ACHN (cell line): ENCODE results near the gene FAAP20.

Source experiments
- DNase-seq: peaks from one replicate; pipeline ENCODE4 v3.0.0-alpha.2; 2015
- in situ Hi-C: cut with HindIII; loops from 2 replicates; pipeline ENCODE4 v1.10.0; 2017; ENCODE audit warnings: low sequenced_read_pairs, low pct_ligation_motif_present, low pct_unique_long_range_greater_than_20kb

Gene FAAP20

GRCh38 chr1:2214541-2215241 is 20.1 kb upstream of the FAAP20 start:
- in situ Hi-C loops = loop anchor here (25.0 kb wide), 1 partner anchor 173 kb away; the partner anchor contains the start of genes MORN1 and RER1
- no peak for DNase-seq

GRCh38 chr1:2213576-2214505 is 19.3 kb upstream of the FAAP20 start:
- no peak for DNase-seq
- in situ Hi-C loops = loop anchor here (25.0 kb wide), 1 partner anchor 173 kb away; the partner anchor contains the start of genes MORN1 and RER1

GRCh38 chr1:2212532-2213491 is 18.2 kb upstream of the FAAP20 start:
- peak; percentile 89 for DNase-seq
- in situ Hi-C loops = loop anchor here (25.0 kb wide), 1 partner anchor 174 kb away; the partner anchor contains the start of genes MORN1 and RER1

- DNase-seq = no peak
- in situ Hi-C loops = loop anchor here (25.0 kb wide), 1 partner anchor 175 kb away; the partner anchor contains the start of genes MORN1 and RER1
These were observed 17.6 kb upstream of the FAAP20 start for GRCh38 chr1:2212274-2212531.

GRCh38 chr1:2210786-2211185 is 16.2 kb upstream of the FAAP20 start:
- no peak for DNase-seq
- in situ Hi-C loops = loop anchor here (25.0 kb wide), 1 partner anchor 177 kb away; the partner anchor contains the start of genes MORN1 and RER1

GRCh38 chr1:2210084-2210653 is 15.6 kb upstream of the FAAP20 start:
- in situ Hi-C loops = loop anchor here (25.0 kb wide), 1 partner anchor 177 kb away; the partner anchor contains the start of genes MORN1 and RER1
- DNase-seq = no peak

- in situ Hi-C loops = loop anchor here (25.0 kb wide), 1 partner anchor 178 kb away; the partner anchor contains the start of genes MORN1 and RER1
- no peak for DNase-seq
These were observed 15.0 kb upstream of the FAAP20 start for GRCh38 chr1:2209400-2210083.

- peak; percentile 87 for DNase-seq
- in situ Hi-C loops = loop anchor here (25.0 kb wide), 1 partner anchor 179 kb away; the partner anchor contains the start of genes MORN1 and RER1
These were observed 14.0 kb upstream of the FAAP20 start for GRCh38 chr1:2208309-2209239.

- in situ Hi-C loops = loop anchor here (25.0 kb wide), 1 partner anchor 180 kb away; the partner anchor contains the start of genes MORN1 and RER1
- DNase-seq = no peak
These were observed 12.4 kb upstream of the FAAP20 start for GRCh38 chr1:2206813-2207487.

GRCh38 chr1:2205191-2205952 is 10.8 kb upstream of the FAAP20 start:
- DNase-seq = peak; percentile 81
- in situ Hi-C loops = loop anchor here (25.0 kb wide), 1 partner anchor 182 kb away; the partner anchor contains the start of genes MORN1 and RER1

GRCh38 chr1:2204415-2205190 is 10.0 kb upstream of the FAAP20 start:
- peak; percentile 63 for DNase-seq
- in situ Hi-C loops = loop anchor here (25.0 kb wide), 1 partner anchor 183 kb away; the partner anchor contains the start of genes MORN1 and RER1

GRCh38 chr1:2203671-2204414 is 9.3 kb upstream of the FAAP20 start:
- DNase-seq = no peak
- in situ Hi-C loops = loop anchor here (25.0 kb wide), 1 partner anchor 183 kb away; the partner anchor contains the start of genes MORN1 and RER1

- DNase-seq = no peak
- in situ Hi-C loops = loop anchor here (25.0 kb wide), 1 partner anchor 184 kb away; the partner anchor contains the start of genes MORN1 and RER1
These were observed 8.4 kb upstream of the FAAP20 start for GRCh38 chr1:2202843-2203601.
